ENCODE data around the gene PROM2. TPM values are rescaled to one million over a fixed set of nuclear protein-coding genes. Genes with fewer than 3 reads are reported as not detected.

PROM2 gene
- total RNA-seq, 1 donor from 2014 or later: 2.3 TPM

- TF ChIP-seq, protein P1, sequence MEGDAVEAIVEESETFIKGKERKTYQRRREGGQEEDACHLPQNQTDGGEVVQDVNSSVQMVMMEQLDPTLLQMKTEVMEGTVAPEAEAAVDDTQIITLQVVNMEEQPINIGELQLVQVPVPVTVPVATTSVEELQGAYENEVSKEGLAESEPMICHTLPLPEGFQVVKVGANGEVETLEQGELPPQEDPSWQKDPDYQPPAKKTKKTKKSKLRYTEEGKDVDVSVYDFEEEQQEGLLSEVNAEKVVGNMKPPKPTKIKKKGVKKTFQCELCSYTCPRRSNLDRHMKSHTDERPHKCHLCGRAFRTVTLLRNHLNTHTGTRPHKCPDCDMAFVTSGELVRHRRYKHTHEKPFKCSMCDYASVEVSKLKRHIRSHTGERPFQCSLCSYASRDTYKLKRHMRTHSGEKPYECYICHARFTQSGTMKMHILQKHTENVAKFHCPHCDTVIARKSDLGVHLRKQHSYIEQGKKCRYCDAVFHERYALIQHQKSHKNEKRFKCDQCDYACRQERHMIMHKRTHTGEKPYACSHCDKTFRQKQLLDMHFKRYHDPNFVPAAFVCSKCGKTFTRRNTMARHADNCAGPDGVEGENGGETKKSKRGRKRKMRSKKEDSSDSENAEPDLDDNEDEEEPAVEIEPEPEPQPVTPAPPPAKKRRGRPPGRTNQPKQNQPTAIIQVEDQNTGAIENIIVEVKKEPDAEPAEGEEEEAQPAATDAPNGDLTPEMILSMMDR (IDR thresholded peaks at IDR 0.05; ENCODE audit: insufficient read depth, low read length, poor library complexity, severe bottlenecking): no peak
- no peaks in the 10 kb centered on the region for H3K27me3 ChIP-seq (ENCODE audit: control insufficient read depth, insufficient read depth, low read length)
- DNase-seq (ENCODE audit: low read depth): no peak
- H3K36me3 ChIP-seq (ENCODE audit: control insufficient read depth, insufficient read depth, low read length): no peaks in the 10 kb centered on the region
- peak overlapping the region; percentile 1 for H3K4me3 ChIP-seq (ENCODE audit: low read depth, low read length)
Observed at GRCh38 chr2:95275151-95275515, 884 bp downstream of the PROM2 start.

GRCh38 chr2:95275601-95276243 lies 1.5 kb downstream of the PROM2 start:
- TF ChIP-seq, protein P1 (IDR thresholded peaks at IDR 0.05; ENCODE audit: insufficient read depth, low read length, poor library complexity, severe bottlenecking): no peak

DNA sequence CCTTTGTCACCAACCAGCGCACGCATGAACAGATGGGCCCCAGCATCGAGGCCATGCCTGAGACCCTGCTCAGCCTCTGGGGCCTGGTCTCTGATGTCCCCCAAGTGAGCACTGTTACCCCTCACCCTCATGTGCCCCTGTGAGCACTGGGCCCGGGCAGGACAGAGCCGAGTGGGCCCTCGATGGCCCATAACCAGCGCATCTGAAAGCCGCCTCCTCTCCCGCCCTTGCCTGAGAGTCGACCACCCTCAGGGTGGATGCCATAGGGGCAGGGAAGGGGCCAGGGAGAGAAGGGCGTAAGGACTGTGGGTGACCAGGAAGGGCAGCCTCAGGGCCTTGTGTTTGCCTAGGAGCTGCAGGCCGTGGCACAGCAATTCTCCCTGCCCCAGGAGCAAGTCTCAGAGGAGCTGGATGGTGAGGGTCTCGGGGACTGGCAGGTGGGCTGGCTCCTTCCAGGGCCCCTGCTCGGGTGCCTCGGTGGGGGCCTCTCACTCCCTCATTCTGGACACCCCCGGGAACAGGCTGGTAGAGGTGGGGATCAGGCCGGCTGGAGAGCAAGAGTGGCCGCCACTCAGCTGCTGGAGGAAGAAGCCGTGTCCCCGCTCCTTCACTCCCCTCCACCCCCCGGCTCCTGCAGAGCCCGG lies 2.1 kb downstream of the PROM2 start:
- no peaks in the 10 kb centered on the region for H3K27me3 ChIP-seq (ENCODE audit: control insufficient read depth, insufficient read depth, low read length)
- no peak for DNase-seq (ENCODE audit: low read depth)
- no peaks in the 10 kb centered on the region for H3K36me3 ChIP-seq (ENCODE audit: control insufficient read depth, insufficient read depth, low read length)
- TF ChIP-seq, protein P1 (IDR thresholded peaks at IDR 0.05; ENCODE audit: insufficient read depth, low read length, poor library complexity, severe bottlenecking): no peak
- H3K4me3 ChIP-seq (ENCODE audit: low read depth, low read length): no peak overlapping the region

More at GRCh38 chr2:95275601-95276243, 1.5 kb downstream of the PROM2 start:
- peak overlapping the region; percentile 1 for H3K4me3 ChIP-seq (ENCODE audit: low read depth, low read length)
- no peak for DNase-seq (ENCODE audit: low read depth)
- H3K27me3 ChIP-seq (ENCODE audit: control insufficient read depth, insufficient read depth, low read length): no peaks in the 10 kb centered on the region
- H3K36me3 ChIP-seq (ENCODE audit: control insufficient read depth, insufficient read depth, low read length): no peaks in the 10 kb centered on the region

DNA sequence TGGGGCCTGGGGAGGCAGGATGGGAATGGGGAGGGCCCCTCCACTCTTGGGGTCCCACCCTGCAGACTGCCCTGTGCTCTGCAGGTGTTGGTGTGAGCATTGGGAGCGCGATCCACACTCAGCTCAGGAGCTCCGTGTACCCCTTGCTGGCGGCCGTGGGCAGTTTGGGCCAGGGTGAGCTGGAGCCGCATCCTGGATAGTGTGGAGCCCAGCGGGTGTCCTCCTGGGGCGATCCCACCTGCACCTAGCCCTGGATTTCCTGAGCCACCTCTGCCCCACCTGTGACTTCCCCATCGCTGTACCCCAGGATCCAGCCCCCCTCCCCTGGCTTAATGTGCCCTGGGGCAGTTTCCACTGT lies 2.6 kb downstream of the PROM2 start:
- H3K27me3 ChIP-seq (ENCODE audit: control insufficient read depth, insufficient read depth, low read length): no peaks in the 10 kb centered on the region
- no peak overlapping the region for H3K4me3 ChIP-seq (ENCODE audit: low read depth, low read length)
- no peaks in the 10 kb centered on the region for H3K36me3 ChIP-seq (ENCODE audit: control insufficient read depth, insufficient read depth, low read length)
- no peak for DNase-seq (ENCODE audit: low read depth)
- TF ChIP-seq, protein P1 (IDR thresholded peaks at IDR 0.05; ENCODE audit: insufficient read depth, low read length, poor library complexity, severe bottlenecking): no peak

DNA sequence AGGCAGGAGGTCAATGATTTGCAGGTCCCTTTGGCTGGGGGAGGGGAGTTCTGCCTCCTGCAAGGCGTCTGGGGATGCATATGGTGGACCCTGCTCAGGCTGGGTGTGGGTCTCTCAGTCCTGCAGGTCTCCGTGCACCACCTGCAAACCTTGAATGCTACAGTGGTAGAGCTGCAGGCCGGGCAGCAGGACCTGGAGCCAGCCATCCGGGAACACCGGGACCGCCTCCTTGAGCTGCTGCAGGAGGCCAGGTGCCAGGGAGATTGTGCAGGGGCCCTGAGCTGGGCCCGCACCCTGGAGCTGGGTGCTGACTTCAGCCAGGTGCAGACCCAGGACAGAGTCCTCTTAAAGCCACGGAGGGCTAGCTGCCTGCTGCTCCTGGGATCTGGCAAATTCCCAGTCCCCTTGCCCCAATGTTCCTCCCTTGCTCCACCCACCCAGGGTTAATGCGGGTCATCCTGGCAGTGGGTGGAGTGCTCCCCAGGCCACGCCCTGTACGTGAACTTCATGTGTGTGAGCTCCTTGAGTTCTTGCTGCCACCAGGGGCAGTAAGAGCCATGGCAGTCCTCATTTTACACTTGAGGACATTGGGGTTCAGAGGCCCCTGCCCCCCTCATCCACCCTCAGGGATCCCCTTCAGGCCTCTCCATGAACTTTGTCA lies 3.1 kb downstream of the PROM2 start:
- Histone ChIP-seq H3K4me3 (ENCODE audit: low read depth, low read length) (no peak overlapping the region), H3K27me3 (ENCODE audit: control insufficient read depth, insufficient read depth, low read length) (no peaks in the 10 kb centered on the region), H3K36me3 (ENCODE audit: control insufficient read depth, insufficient read depth, low read length) (no peaks in the 10 kb centered on the region)
- TF ChIP-seq, protein P1 (IDR thresholded peaks at IDR 0.05; ENCODE audit: insufficient read depth, low read length, poor library complexity, severe bottlenecking): peak; percentile 26
- no peak for DNase-seq (ENCODE audit: low read depth)
